ENCODE data around the gene SLC38A9. TPM values are rescaled to one million over a fixed set of nuclear protein-coding genes. Genes with fewer than 3 reads are reported as not detected.

Gene SLC38A9
- total and polyA plus RNA-seq, 9 of the 15 experiments (the other 6 are each of a cell fraction or from before 2014, with no cell fraction given): 14.0 to 34.5 (median 20.7) TPM

GRCh38 chr5:55671975-55672374 is 40.1 kb downstream of the SLC38A9 start:
- TF ChIP-seq NUFIP1 (IDR thresholded peaks at IDR 0.05; ENCODE audit: partially characterized antibody): no peak
- TF ChIP-seq KHSRP (IDR thresholded peaks at IDR 0.05): no peak
- no peak for TF ChIP-seq ZBTB11 (CRISPR knock-in tag; IDR thresholded peaks at IDR 0.05)
- no peak for TF ChIP-seq SMARCE1 (IDR thresholded peaks at IDR 0.05)
- no peak for TF ChIP-seq MBD2 (IDR thresholded peaks at IDR 0.05; ENCODE audit: borderline replicate concordance, low read depth)
- no peak for TF ChIP-seq FOXM1 (IDR thresholded peaks at IDR 0.05; ENCODE audit: low read depth)
- no peak for TF ChIP-seq FOXM1 (CRISPR knock-in tag; IDR thresholded peaks at IDR 0.05; ENCODE audit: low read depth)
- no peak for TF ChIP-seq NR2F6 (CRISPR knock-in tag; IDR thresholded peaks at IDR 0.05)
- TF ChIP-seq, protein P1, sequence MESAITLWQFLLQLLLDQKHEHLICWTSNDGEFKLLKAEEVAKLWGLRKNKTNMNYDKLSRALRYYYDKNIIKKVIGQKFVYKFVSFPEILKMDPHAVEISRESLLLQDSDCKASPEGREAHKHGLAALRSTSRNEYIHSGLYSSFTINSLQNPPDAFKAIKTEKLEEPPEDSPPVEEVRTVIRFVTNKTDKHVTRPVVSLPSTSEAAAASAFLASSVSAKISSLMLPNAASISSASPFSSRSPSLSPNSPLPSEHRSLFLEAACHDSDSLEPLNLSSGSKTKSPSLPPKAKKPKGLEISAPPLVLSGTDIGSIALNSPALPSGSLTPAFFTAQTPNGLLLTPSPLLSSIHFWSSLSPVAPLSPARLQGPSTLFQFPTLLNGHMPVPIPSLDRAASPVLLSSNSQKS (CRISPR knock-in tag; IDR thresholded peaks at IDR 0.05): no peak
- TF ChIP-seq ZFP1 (CRISPR knock-in tag; IDR thresholded peaks at IDR 0.05): no peak
- BruUV-seq (replicated peaks): no TSS peak
- Histone ChIP-seq H3K9me1 (ENCODE audit: control insufficient read depth, insufficient read depth, low read length) (no peaks in the 10 kb centered on the region), H3K27me3 (ENCODE audit: control insufficient read depth in 2 of 2, insufficient read depth in 2 of 2, low read length in 2 of 2) (no peaks in the 10 kb centered on the region), H3K4me3 (no peak overlapping the region), H3K4me1 (replicated peaks in 1 of 2; ENCODE audit: control insufficient read depth in 2 of 2, insufficient read depth in 2 of 2, low read length in 2 of 2) (no peaks in the 10 kb centered on the region), H4K20me1 (replicated peaks; ENCODE audit: control insufficient read depth, insufficient read depth, low read length) (no peaks in the 10 kb centered on the region), H3K4me2 (ENCODE audit: insufficient read depth, low read length) (no peak overlapping the region), H3K27ac (ENCODE audit: extremely low read depth, low read depth, low read length) (no peak overlapping the region), H2AFZ (ENCODE audit: low read depth, low read length) (no peak overlapping the region), H3K9me3 (replicated peaks; ENCODE audit: control insufficient read depth, insufficient read depth, low read depth, low read length) (no peaks in the 10 kb centered on the region), H3K9ac (ENCODE audit: insufficient read depth in 1 of 2, low read depth in 2 of 2, low read length in 2 of 2) (no peak overlapping the region), H3K36me3 (ENCODE audit: control insufficient read depth, insufficient read depth, low read length) (peaks cover 9% of the 10 kb centered on the region), H3K79me2 (ENCODE audit: control insufficient read depth, insufficient read depth, low read length) (no peaks in the 10 kb centered on the region)
- DNase-seq (ENCODE audit: extremely low read depth in 1 of 4, low spot score in 3 of 4) (no peak), ATAC-seq (no peak), FAIRE-seq (no peak)
- POLR2A ChIA-PET: no interaction called here
- in situ Hi-C loops (cut with MboI) (no loop called here), intact Hi-C loops (cut with micrococcal nuclease) (no loop called here)
- CTCF ChIA-PET (ENCODE audit: low intra/inter-chr PET ratio): no interaction called here
- 55% methylated on average over 1 of the region's 1 CpG for WGBS (ENCODE audit: insufficient coverage, low coverage, missing lambda C conversion rate)
